Stimulated activated naive B cell treated with anti-CD40 and anti-IgM and Interleukin-4, amounts not matched to agents 10 μg/mL and 1 μg/mL and 100 μg/mL, for 72 hours (primary cell): ENCODE results near the gene THBS4.

Experiments
- ATAC-seq, 2 donors: fragments of 150-1000 bp; cut with Tn5 transposase; replicated peaks; 2 replicates each; pipeline ENCODE4 v1.10.0; 2021; ENCODE audit warnings: moderate library complexity in 1 of 2
- DNase-seq: peaks from one replicate; pipeline ENCODE4 v3.0.0; 2021
- H3K27ac Mint-ChIP-seq: one replicate; pipeline ENCODE4 v1.8.0; 2022; ENCODE audit warnings: mild to moderate bottlenecking, mixed read lengths
- H3K27me3 Mint-ChIP-seq, 2 donors: one replicate each; pipeline ENCODE4 v1.8.0; 2022; ENCODE audit warnings: mixed read lengths in 2 of 2
- H3K36me3 Mint-ChIP-seq, 2 donors: one replicate each; pipeline ENCODE4 v1.8.0; 2022; ENCODE audit warnings: mixed read lengths in 2 of 2, mild to moderate bottlenecking in 1 of 2
- H3K4me1 Mint-ChIP-seq, 2 donors: one replicate each; pipeline ENCODE4 v1.8.0; 2022; ENCODE audit warnings: mixed read lengths in 2 of 2, mild to moderate bottlenecking in 1 of 2
- H3K4me3 Mint-ChIP-seq, 2 donors: one replicate each; pipeline ENCODE4 v1.8.0; 2022; ENCODE audit warnings: mild to moderate bottlenecking in 2 of 2, mixed read lengths in 2 of 2, moderate library complexity in 1 of 2
- H3K9me3 Mint-ChIP-seq, 2 donors: one replicate each; pipeline ENCODE4 v1.8.0; 2022; ENCODE audit warnings: mixed read lengths in 2 of 2, mild to moderate bottlenecking in 1 of 2

THBS4 gene

GRCh38 chr5:80128141-80128540, 93.0 kb downstream of the THBS4 start:
- ATAC-seq: no peak
- Mint-ChIP-seq H3K36me3 (peaks cover 3 to 10% of the 10 kb centered on the region in 2 donors), H3K4me3 (no peak overlapping the region), H3K9me3 (peaks cover 13% of the 10 kb centered on the region in 2 donors), H3K27me3 (no peaks in the 10 kb centered on the region), H3K4me1 (peaks cover 21 to 33% of the 10 kb centered on the region in 2 donors), H3K27ac (no peak overlapping the region)
- no peak for DNase-seq

GRCh38 chr5:80129146-80129545, 94.0 kb downstream of the THBS4 start:
- peaks cover 3 to 15% of the 10 kb centered on the region in 2 donors for H3K36me3 Mint-ChIP-seq
- DNase-seq: no peak
- peaks cover 13% of the 10 kb centered on the region in 2 donors for H3K9me3 Mint-ChIP-seq
- no peaks in the 10 kb centered on the region for H3K27me3 Mint-ChIP-seq
- no peak overlapping the region for H3K4me3 Mint-ChIP-seq
- peaks cover 19 to 29% of the 10 kb centered on the region in 2 donors for H3K4me1 Mint-ChIP-seq
- H3K27ac Mint-ChIP-seq: no peak overlapping the region
- no peak for ATAC-seq
